Neuronal stem cell (in vitro differentiated cells): ENCODE measurements around the gene ATP1A2.

ENCODE experiments used
- DNase-seq: peaks from one replicate; pipeline ENCODE4 v3.0.0-alpha.2; 2013; ENCODE audit warnings: low spot score
- H2AFZ ChIP-seq: one replicate; pipeline ENCODE4 v1.6.1; 2013; ENCODE audit warnings: mild to moderate bottlenecking, low read length, inconsistent platforms
- H2AK5ac ChIP-seq: 2 replicates; pipeline ENCODE4 v1.6.1; 2013; ENCODE audit warnings: low read depth, mild to moderate bottlenecking, inconsistent platforms, low read length, moderate library complexity, mixed read lengths
- H2BK120ac ChIP-seq: 2 replicates; pipeline ENCODE4 v1.6.1; 2013; ENCODE audit warnings: low read depth, mild to moderate bottlenecking, inconsistent platforms, low read length, moderate library complexity, mixed read lengths
- H2BK12ac ChIP-seq: one replicate; pipeline ENCODE4 v1.6.1; 2013; ENCODE audit warnings: low read length, inconsistent platforms
- H2BK15ac ChIP-seq: 2 replicates; pipeline ENCODE4 v1.6.1; 2013; ENCODE audit warnings: mild to moderate bottlenecking, low read length, inconsistent platforms, mixed read lengths
- H2BK5ac ChIP-seq: one replicate; pipeline ENCODE4 v1.6.1; 2013; ENCODE audit warnings: inconsistent platforms, mild to moderate bottlenecking, low read length, moderate library complexity
- H3K14ac ChIP-seq: one replicate; pipeline ENCODE4 v1.6.1; 2013; ENCODE audit warnings: low read length, inconsistent platforms
- H3K18ac ChIP-seq: 2 replicates; pipeline ENCODE4 v1.6.1; 2013; ENCODE audit warnings: low read length, inconsistent platforms
- H3K23ac ChIP-seq: 2 replicates; pipeline ENCODE4 v1.6.1; 2013; ENCODE audit warnings: low read depth, mild to moderate bottlenecking, mixed read lengths, low read length, inconsistent platforms; ENCODE audit not compliant: poor library complexity
- H3K27ac ChIP-seq: replicated peaks from 3 replicates; pipeline ENCODE4 v1.5.1; 2013; ENCODE audit warnings: low read length, inconsistent platforms
- H3K27me3 ChIP-seq, 3 experiments: 2 replicates each; pipeline ENCODE4 v1.6.1; 2013; ENCODE audit warnings: low read length in 3 of 3, mild to moderate bottlenecking in 2 of 3, inconsistent platforms in 1 of 3, low read depth in 1 of 3, mixed read lengths in 1 of 3, moderate library complexity in 1 of 3; ENCODE audit not compliant: control insufficient read depth in 3 of 3, insufficient read depth in 3 of 3
- H3K36me3 ChIP-seq, 2 donors: replicated peaks in 1 of 2; 2 replicates each; pipeline ENCODE4 v1.6.1; 2013; ENCODE audit warnings: low read length in 2 of 2; ENCODE audit not compliant: control insufficient read depth in 2 of 2, insufficient read depth in 2 of 2
- H3K4ac ChIP-seq: 2 replicates; pipeline ENCODE4 v1.6.1; 2013; ENCODE audit warnings: inconsistent platforms, mild to moderate bottlenecking, low read length, moderate library complexity
- H3K4me1 ChIP-seq, 2 donors: 1 replicate in 1 of 2; 2 replicates in 1 of 2; pipeline ENCODE4 v1.6.1; 2013; ENCODE audit warnings: low read length in 2 of 2, low read depth in 1 of 2; ENCODE audit not compliant: control insufficient read depth in 2 of 2, insufficient read depth in 1 of 2
- H3K4me2 ChIP-seq: one replicate; pipeline ENCODE4 v1.6.1; 2013; ENCODE audit warnings: mild to moderate bottlenecking, low read length, inconsistent platforms; ENCODE audit not compliant: insufficient read depth, poor library complexity, severe bottlenecking
- H3K4me3 ChIP-seq, 2 donors: 2 replicates each; pipeline ENCODE4 v1.5.1; 2013; ENCODE audit warnings: low read length in 2 of 2, mild to moderate bottlenecking in 2 of 2, inconsistent platforms in 1 of 2, moderate library complexity in 1 of 2
- H3K79me1 ChIP-seq: one replicate; pipeline ENCODE4 v1.6.1; 2013; ENCODE audit warnings: low read depth, mild to moderate bottlenecking, inconsistent platforms, low read length, moderate library complexity
- H3K9ac ChIP-seq: one replicate; pipeline ENCODE4 v1.6.1; 2013; ENCODE audit warnings: mild to moderate bottlenecking, low read depth, low read length, inconsistent platforms; ENCODE audit not compliant: poor library complexity
- H3K9me3 ChIP-seq, 2 donors: replicated peaks in 1 of 2; 2 replicates each; pipeline versions ENCODE3 to v1.6.1; 2013; ENCODE audit warnings: low read length in 2 of 2, mild to moderate bottlenecking in 2 of 2, inconsistent platforms in 1 of 2, low read depth in 1 of 2, mixed read lengths in 1 of 2, moderate library complexity in 1 of 2; ENCODE audit not compliant: control insufficient read depth in 2 of 2, insufficient read depth in 1 of 2
- H4K8ac ChIP-seq: one replicate; pipeline ENCODE4 v1.6.1; 2013; ENCODE audit warnings: low read depth, mild to moderate bottlenecking, inconsistent platforms, low read length, moderate library complexity
- H4K91ac ChIP-seq: one replicate; pipeline ENCODE4 v1.6.1; 2013; ENCODE audit warnings: low read length, low read depth, mild to moderate bottlenecking, inconsistent platforms; ENCODE audit not compliant: poor library complexity
- WGBS, 2 donors: extraction: QIAGEN DNeasy Blood & Tissue Kit; methylation state at CpG; one replicate each; pipeline ENCODE4 v1.1.7; 2013; ENCODE audit warnings: missing lambda C conversion rate in 2 of 2, mixed read lengths in 1 of 2; ENCODE audit not compliant: insufficient read length in 2 of 2, insufficient replicate concordance in 1 of 2; ENCODE audit errors: extremely low coverage in 2 of 2; 5-methylcytosine and 5-hydroxymethylcytosine counted together

ATP1A2 gene

DNA sequence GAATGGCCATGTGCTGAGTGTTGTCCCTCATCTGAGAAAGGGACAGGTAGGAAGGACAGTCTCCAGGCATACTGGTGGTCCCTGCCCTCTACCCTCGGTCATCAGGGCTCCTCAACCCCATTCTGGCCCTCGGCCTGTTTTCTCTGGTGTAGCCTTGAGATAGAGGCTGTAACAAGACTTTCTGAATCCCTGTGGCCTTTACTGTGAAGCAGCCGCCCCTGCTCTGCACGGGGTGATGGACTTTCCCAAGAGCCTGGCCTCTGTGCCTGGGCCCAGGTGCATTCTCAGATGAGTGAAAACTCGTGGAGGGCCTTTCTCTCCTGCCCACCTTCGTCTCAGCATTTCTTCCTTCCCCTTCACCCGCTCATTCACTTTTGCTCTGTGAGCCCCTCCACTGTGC, 71.8 kb downstream of the ATP1A2 start:
- no peaks in the 10 kb centered on the region for H3K9me3 ChIP-seq
- H2BK5ac ChIP-seq = no peak overlapping the region
- H4K8ac ChIP-seq = no peak overlapping the region
- no peak overlapping the region for H3K9ac ChIP-seq
- no peak overlapping the region for H3K27ac ChIP-seq
- H4K91ac ChIP-seq = no peak overlapping the region
- no peaks in the 10 kb centered on the region for H3K36me3 ChIP-seq
- no peak overlapping the region for H3K23ac ChIP-seq
- H3K4me1 ChIP-seq = peaks cover 7 to 11% of the 10 kb centered on the region in 2 donors
- H2BK15ac ChIP-seq = no peak overlapping the region
- no peak overlapping the region for H2AK5ac ChIP-seq
- H3K79me1 ChIP-seq = no peaks in the 10 kb centered on the region
- H2BK12ac ChIP-seq = no peak overlapping the region
- no peak overlapping the region for H3K4me2 ChIP-seq
- no CpG with 5 or more reads among the region's 7 CpGs for WGBS, 2 donors
- H3K4ac ChIP-seq = no peak overlapping the region
- no peak overlapping the region for H2BK120ac ChIP-seq
- H2AFZ ChIP-seq = no peak overlapping the region
- no peak for DNase-seq
- no peaks in the 10 kb centered on the region for H3K27me3 ChIP-seq
- no peak overlapping the region for H3K18ac ChIP-seq
- H3K14ac ChIP-seq = no peak overlapping the region
- H3K4me3 ChIP-seq = no peak overlapping the region

DNA sequence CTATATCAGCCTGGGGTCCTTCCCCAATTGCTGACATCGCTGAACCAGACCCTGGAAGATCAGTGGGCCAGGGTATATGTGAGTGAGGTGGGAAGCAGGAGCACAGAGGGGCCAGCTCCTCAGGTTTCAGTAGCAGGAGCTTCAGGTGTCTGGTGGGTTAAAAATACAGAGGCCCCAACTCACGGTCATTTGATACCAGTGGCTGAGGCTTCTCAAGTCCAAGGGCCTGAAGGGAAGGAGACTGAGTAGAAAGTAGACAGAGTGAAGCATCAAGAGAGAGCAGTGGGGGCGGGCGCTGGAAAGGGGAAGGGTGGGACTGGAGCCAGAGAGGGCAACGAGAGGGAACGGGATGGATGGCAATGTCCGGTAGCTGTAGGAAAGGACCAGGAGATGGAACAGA, 72.8 kb downstream of the ATP1A2 start:
- Histone ChIP-seq H3K4me2 (no peak overlapping the region), H2AK5ac (peak overlapping the region; percentile 4), H2AFZ (no peak overlapping the region), H3K27ac (no peak overlapping the region), H3K9ac (no peak overlapping the region), H3K23ac (no peak overlapping the region), H2BK15ac (no peak overlapping the region), H4K91ac (no peak overlapping the region), H2BK12ac (no peak overlapping the region), H3K14ac (no peak overlapping the region), H2BK120ac (no peak overlapping the region), H3K18ac (no peak overlapping the region), H3K27me3 (no peaks in the 10 kb centered on the region), H2BK5ac (no peak overlapping the region), H3K79me1 (no peaks in the 10 kb centered on the region), H4K8ac (no peak overlapping the region), H3K36me3 (no peaks in the 10 kb centered on the region), H3K9me3 (no peaks in the 10 kb centered on the region), H3K4ac (no peak overlapping the region), H3K4me3 (no peak overlapping the region), H3K4me1 (peaks cover 9 to 19% of the 10 kb centered on the region in 2 donors)
- no peak for DNase-seq
- WGBS, 2 donors = no CpG with 5 or more reads among the region's 7 CpGs

DNA sequence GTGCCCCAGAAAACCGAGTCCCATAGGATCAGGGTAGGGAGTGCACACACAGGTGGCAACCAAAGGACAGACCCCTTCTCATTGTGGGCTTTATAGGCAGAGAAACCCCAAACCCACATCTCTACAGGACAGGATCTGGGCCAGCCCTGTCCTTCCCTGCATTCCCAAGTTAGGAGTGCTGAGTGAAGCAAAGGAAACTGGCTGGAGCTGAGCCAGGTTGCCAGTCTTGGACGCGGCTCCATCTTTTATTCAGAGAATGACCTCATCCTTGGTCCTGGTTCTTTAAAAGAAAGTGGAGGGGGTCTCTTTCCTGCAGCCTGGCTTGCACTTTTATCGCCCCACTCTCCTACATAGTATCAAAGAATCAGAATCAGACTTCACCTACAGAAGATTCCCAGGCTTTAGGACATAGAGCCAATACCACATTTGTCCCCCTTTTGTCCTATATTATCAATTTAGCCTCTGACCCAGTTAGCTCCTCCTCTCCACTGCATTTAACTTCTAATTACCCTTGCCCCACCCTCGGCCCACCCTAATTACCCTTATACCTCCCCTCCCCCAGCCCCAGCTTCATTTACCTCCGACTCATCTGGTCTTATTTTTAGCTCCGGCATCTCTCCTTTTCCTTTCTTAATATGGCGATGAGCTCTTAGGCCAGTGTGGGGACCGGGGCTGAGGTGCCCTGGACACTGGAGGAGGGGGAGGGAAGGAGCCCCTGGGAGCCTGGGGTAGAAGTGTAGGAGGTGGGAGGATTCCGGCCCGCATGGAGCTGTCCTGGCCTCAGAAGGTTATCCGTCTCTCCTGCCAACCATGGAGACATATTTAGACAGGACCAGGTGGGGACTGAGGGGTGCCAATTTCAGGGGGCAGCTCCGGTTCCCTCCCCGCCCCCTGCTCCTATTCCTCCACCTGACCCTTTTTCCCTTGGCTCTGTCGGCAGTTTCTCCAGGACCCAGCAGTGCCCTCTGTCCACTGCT, 74.4 kb downstream of the ATP1A2 start, which contains the start of gene CASQ1:
CASQ1 (plus strand) TSS at position 927 of the 977 bp plus-strand sequence. CDS start 177 bp downstream, outside the sequence.
- Histone ChIP-seq H3K27ac (no peak within 1 kb of the TSS), H3K4me3 (no peak within 1 kb of the TSS), H2BK5ac (no peak within 1 kb of the TSS), H3K9ac (no peak within 1 kb of the TSS), H2BK120ac (no peak within 1 kb of the TSS), H2BK12ac (no peak within 1 kb of the TSS), H3K23ac (no peak within 1 kb of the TSS), H3K27me3 (peaks cover 0 to 5% (median 0%) of the 10 kb centered on the region in 3 experiments), H3K9me3 (peaks cover 0 to 9% of the 10 kb centered on the region in 2 donors), H4K91ac (peak within 1 kb of the TSS; percentile 56), H2BK15ac (peak within 1 kb of the TSS; percentile 81), H3K4me2 (no peak within 1 kb of the TSS), H3K18ac (peak within 1 kb of the TSS; percentile 62), H3K79me1 (peaks cover 3% of the 10 kb centered on the region), H3K36me3 (peaks cover 0 to 6% of the 10 kb centered on the region in 2 donors), H3K4me1 (peaks cover 19 to 21% of the 10 kb centered on the region in 2 donors), H2AK5ac (peak within 1 kb of the TSS; percentile 69), H3K4ac (no peak within 1 kb of the TSS), H2AFZ (peak within 1 kb of the TSS; percentile 23), H3K14ac (peak within 1 kb of the TSS; percentile 47), H4K8ac (no peak within 1 kb of the TSS)
- WGBS, 2 donors = no CpG with 5 or more reads among the region's 15 CpGs
- DNase-seq = no peak

DNA sequence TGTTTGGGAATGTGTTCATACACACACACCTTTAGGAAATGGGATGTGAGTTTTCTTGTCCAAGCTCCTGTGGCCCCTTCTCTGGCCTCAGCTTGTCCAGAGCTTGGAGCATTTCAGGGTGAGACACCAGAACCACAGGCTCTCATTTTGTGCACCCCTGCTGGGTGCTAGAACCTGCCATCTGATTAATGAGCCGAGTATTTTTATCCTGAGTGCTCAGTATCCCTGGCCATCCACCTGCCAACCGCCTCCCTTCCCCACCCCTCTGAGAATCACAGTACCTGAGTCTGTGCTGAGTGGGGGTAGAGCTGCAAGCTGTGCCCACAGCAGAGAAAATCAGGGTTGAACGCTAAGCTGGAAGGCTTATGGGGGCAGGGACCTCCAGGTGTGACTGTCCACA, 76.2 kb downstream of the ATP1A2 start:
- H2AK5ac ChIP-seq = no peak overlapping the region
- no peak overlapping the region for H3K18ac ChIP-seq
- no peak overlapping the region for H2AFZ ChIP-seq
- H2BK12ac ChIP-seq = no peak overlapping the region
- no peak overlapping the region for H2BK120ac ChIP-seq
- DNase-seq = no peak
- H3K27me3 ChIP-seq = peaks cover 0 to 5% (median 0%) of the 10 kb centered on the region in 3 experiments
- no peak overlapping the region for H3K23ac ChIP-seq
- H3K9me3 ChIP-seq = peaks cover 0 to 9% of the 10 kb centered on the region in 2 donors
- H2BK5ac ChIP-seq = no peak overlapping the region
- WGBS, 2 donors = no CpG with 5 or more reads among the region's 3 CpGs
- peaks cover 3% of the 10 kb centered on the region for H3K79me1 ChIP-seq
- peaks cover 19 to 21% of the 10 kb centered on the region in 2 donors for H3K4me1 ChIP-seq
- H3K4ac ChIP-seq = no peak overlapping the region
- H3K4me3 ChIP-seq = no peak overlapping the region
- H2BK15ac ChIP-seq = no peak overlapping the region
- H4K8ac ChIP-seq = no peak overlapping the region
- no peak overlapping the region for H4K91ac ChIP-seq
- H3K4me2 ChIP-seq = no peak overlapping the region
- H3K27ac ChIP-seq = no peak overlapping the region
- peak overlapping the region; percentile 7 for H3K9ac ChIP-seq
- H3K36me3 ChIP-seq = peaks cover 0 to 6% of the 10 kb centered on the region in 2 donors
- H3K14ac ChIP-seq = no peak overlapping the region
